ENCODE data around the gene FNTB. TPM values are rescaled to one million over a fixed set of nuclear protein-coding genes. Genes with fewer than 3 reads are reported as not detected.

Gene FNTB
- total RNA-seq, 1 donor from 2014 or later: 18.8 TPM

GRCh38 chr14:64974563-64974962 is 12.1 kb upstream of the FNTB start:
- no peak for DNase-seq (ENCODE audit: extremely low read depth, low read depth, low spot score)

GRCh38 chr14:64979336-64980074 is 7.2 kb upstream of the FNTB start:
- DNase-seq (ENCODE audit: extremely low read depth, low read depth, low spot score): no peak

GRCh38 chr14:64983439-64984310 is 3.0 kb upstream of the FNTB start:
- DNase-seq (ENCODE audit: extremely low read depth, low read depth, low spot score): peak; percentile 25

GRCh38 chr14:64987438-64987767 is 708 bp downstream of the FNTB start:
- DNase-seq (ENCODE audit: extremely low read depth, low read depth, low spot score): no peak

GRCh38 chr14:64990296-64990695 is 3.6 kb downstream of the FNTB start:
- DNase-seq (ENCODE audit: extremely low read depth, low read depth, low spot score): no peak

- no peak for DNase-seq (ENCODE audit: extremely low read depth, low read depth, low spot score)
Observed at GRCh38 chr14:64990939-64991338, 4.2 kb downstream of the FNTB start.

- no peak for DNase-seq (ENCODE audit: extremely low read depth, low read depth, low spot score)
Observed at GRCh38 chr14:64992328-64992885, 5.7 kb downstream of the FNTB start.

- no peak for DNase-seq (ENCODE audit: extremely low read depth, low read depth, low spot score)
Observed at GRCh38 chr14:64993266-64993930, 6.7 kb downstream of the FNTB start.

GRCh38 chr14:64994540-64994939 is 7.8 kb downstream of the FNTB start:
- DNase-seq (ENCODE audit: extremely low read depth, low read depth, low spot score): no peak

- DNase-seq (ENCODE audit: extremely low read depth, low read depth, low spot score): no peak
Observed at GRCh38 chr14:64995291-64995690, 8.6 kb downstream of the FNTB start.

GRCh38 chr14:64997108-64997794 is 10.6 kb downstream of the FNTB start:
- DNase-seq (ENCODE audit: extremely low read depth, low read depth, low spot score): no peak

GRCh38 chr14:64998455-64998931 is 11.8 kb downstream of the FNTB start:
- no peak for DNase-seq (ENCODE audit: extremely low read depth, low read depth, low spot score)

- DNase-seq (ENCODE audit: extremely low read depth, low read depth, low spot score): no peak
Observed at GRCh38 chr14:65000898-65001591, 14.3 kb downstream of the FNTB start.

- no peak for DNase-seq (ENCODE audit: extremely low read depth, low read depth, low spot score)
Observed at GRCh38 chr14:65001723-65002122, 15.0 kb downstream of the FNTB start.

GRCh38 chr14:65002586-65003210 is 16.0 kb downstream of the FNTB start:
- no peak for DNase-seq (ENCODE audit: extremely low read depth, low read depth, low spot score)

GRCh38 chr14:65003394-65003793 is 16.7 kb downstream of the FNTB start:
- DNase-seq (ENCODE audit: extremely low read depth, low read depth, low spot score): no peak

- no peak for DNase-seq (ENCODE audit: extremely low read depth, low read depth, low spot score)
Observed at GRCh38 chr14:65006261-65006721, 19.6 kb downstream of the FNTB start.

GRCh38 chr14:65007202-65007601 is 20.5 kb downstream of the FNTB start:
- DNase-seq (ENCODE audit: extremely low read depth, low read depth, low spot score): no peak

- no peak for DNase-seq (ENCODE audit: extremely low read depth, low read depth, low spot score)
Observed at GRCh38 chr14:65010211-65010931, 23.7 kb downstream of the FNTB start.
